HL-60 (cell line): ENCODE results near the gene IL1RN.

ENCODE experiments used
- DNase-seq, 2 experiments: peaks; one replicate each; pipeline ENCODE4 v3.0.0-alpha.2; 2010 to 2020; ENCODE audit warnings: low read depth in 1 of 2, low spot score in 1 of 2
- H3K27ac ChIP-seq: fragments of 250-450 bp; sonication (Bioruptor Pico); replicated peaks from 2 replicates; pipeline ENCODE4 v1.5.1; 2020; ENCODE audit warnings: mild to moderate bottlenecking, moderate library complexity
- H3K27me3 ChIP-seq: fragments of 250-450 bp; sonication (Bioruptor Pico); 2 replicates; pipeline ENCODE4 v1.5.1; 2021; ENCODE audit warnings: mild to moderate bottlenecking, moderate library complexity; ENCODE audit not compliant: insufficient read depth, poor library complexity, severe bottlenecking
- H3K4me3 ChIP-seq: replicated peaks from 2 replicates; pipeline ENCODE4 v1.5.1; 2011; ENCODE audit warnings: mild to moderate bottlenecking, control low read depth, low read length; ENCODE audit not compliant: insufficient read depth
- GABPA ChIP-seq: IDR thresholded peaks from 2 replicates; pipeline ENCODE4 v1.6.1; 2012; ENCODE audit warnings: low read depth
- POLR2AphosphoS5 ChIP-seq: IDR thresholded peaks from 2 replicates; pipeline ENCODE4 v1.6.1; 2012; ENCODE audit warnings: low read depth
- REST ChIP-seq: IDR thresholded peaks from 2 replicates; pipeline ENCODE4 v1.6.1; 2012; ENCODE audit warnings: low read depth; ENCODE audit not compliant: insufficient replicate concordance
- SPI1 ChIP-seq: IDR thresholded peaks from 2 replicates; pipeline ENCODE4 v1.6.1; 2012; ENCODE audit warnings: low read depth, mild to moderate bottlenecking, borderline replicate concordance
- TF ChIP-seq, protein P1 (sequence below): IDR thresholded peaks from one replicate; pipeline ENCODE4 v1.5.1; 2011; ENCODE audit warnings: low read length, control low read depth, inconsistent platforms; ENCODE audit not compliant: insufficient read depth

IL1RN gene

GRCh38 chr2:113141451-113141850, 14.1 kb downstream of the IL1RN start:
- Histone ChIP-seq H3K4me3 (no peak overlapping the region), H3K27ac (no peak overlapping the region), H3K27me3 (no peaks in the 10 kb centered on the region)
- TF ChIP-seq GABPA (no peak), REST (no peak)
- DNase-seq, result no peak

DNA sequence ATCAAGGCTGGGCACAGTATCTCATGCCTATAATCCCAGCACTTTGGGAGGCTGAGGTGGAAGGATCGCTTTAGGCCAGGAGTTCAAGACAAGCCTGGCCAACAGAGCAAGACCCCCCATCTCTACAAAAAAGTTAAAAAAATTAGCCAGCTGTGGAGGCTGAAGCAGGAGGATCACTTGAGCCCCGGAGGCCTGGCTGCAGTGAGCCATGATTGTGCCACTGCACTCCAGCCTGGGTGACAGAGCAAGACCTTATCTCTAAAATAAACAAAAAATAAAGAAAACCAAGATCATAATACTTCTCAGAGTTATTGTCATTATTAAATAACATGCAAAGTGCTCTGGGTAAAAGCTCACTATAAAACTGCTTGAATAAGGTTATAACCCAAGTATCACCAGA, 14.9 kb downstream of the IL1RN start:
- Histone ChIP-seq H3K4me3 (no peak overlapping the region), H3K27me3 (no peaks in the 10 kb centered on the region), H3K27ac (no peak overlapping the region)
- DNase-seq, result no peak
- TF ChIP-seq POLR2AphosphoS5 (no peak), GABPA (no peak), REST (no peak), SPI1 (no peak)
- TF ChIP-seq, protein P1, sequence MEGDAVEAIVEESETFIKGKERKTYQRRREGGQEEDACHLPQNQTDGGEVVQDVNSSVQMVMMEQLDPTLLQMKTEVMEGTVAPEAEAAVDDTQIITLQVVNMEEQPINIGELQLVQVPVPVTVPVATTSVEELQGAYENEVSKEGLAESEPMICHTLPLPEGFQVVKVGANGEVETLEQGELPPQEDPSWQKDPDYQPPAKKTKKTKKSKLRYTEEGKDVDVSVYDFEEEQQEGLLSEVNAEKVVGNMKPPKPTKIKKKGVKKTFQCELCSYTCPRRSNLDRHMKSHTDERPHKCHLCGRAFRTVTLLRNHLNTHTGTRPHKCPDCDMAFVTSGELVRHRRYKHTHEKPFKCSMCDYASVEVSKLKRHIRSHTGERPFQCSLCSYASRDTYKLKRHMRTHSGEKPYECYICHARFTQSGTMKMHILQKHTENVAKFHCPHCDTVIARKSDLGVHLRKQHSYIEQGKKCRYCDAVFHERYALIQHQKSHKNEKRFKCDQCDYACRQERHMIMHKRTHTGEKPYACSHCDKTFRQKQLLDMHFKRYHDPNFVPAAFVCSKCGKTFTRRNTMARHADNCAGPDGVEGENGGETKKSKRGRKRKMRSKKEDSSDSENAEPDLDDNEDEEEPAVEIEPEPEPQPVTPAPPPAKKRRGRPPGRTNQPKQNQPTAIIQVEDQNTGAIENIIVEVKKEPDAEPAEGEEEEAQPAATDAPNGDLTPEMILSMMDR, result no peak

GRCh38 chr2:113144259-113144658, 16.9 kb downstream of the IL1RN start:
- no peaks in the 10 kb centered on the region for H3K27me3 ChIP-seq
- no peak for DNase-seq
- TF ChIP-seq, protein P1, result no peak
- TF ChIP-seq REST (no peak), POLR2AphosphoS5 (no peak), GABPA (no peak), SPI1 (no peak)
- H3K27ac ChIP-seq, result no peak overlapping the region
- H3K4me3 ChIP-seq, result no peak overlapping the region
